HCT116 (cell line): ENCODE results near the gene STX5. TPM values are rescaled to one million over a fixed set of nuclear protein-coding genes. Genes with fewer than 3 reads are reported as not detected.

Experiments
- ATAC-seq: fragments of 200-7000 bp; cut with Tn5 transposase; 2 replicates; pipeline ENCODE4 v1.9.1; 2020; ENCODE audit warnings: mild to moderate bottlenecking, moderate library complexity
- BruUV-seq: library from RNA; stranded (reverse); fragments of 400-500 nt; replicated peaks from 2 replicates; lab custom pipeline; 2021; lab: Mats Ljungman, UMichigan
- CTCF ChIA-PET: fragments of 300-600 bp; sonication (Branson Sonifier 250); formaldehyde crosslinking; loops from one replicate; lab custom pipeline; 2021; ENCODE audit warnings: antibody characterized with exemption; lab: Charles Lee
- POLR2A ChIA-PET: fragments of 300-600, 350-600 bp; sonication (Branson Sonifier 250); formaldehyde crosslinking; loops from one replicate; lab custom pipeline; 2021; ENCODE audit warnings: antibody characterized with exemption; lab: Charles Lee
- RAD21 ChIA-PET, 2 experiments: fragments of 300-600 bp; sonication (Branson Sonifier 250); formaldehyde crosslinking; loops; one replicate each; lab custom pipeline; 2023; ENCODE audit warnings: low total read pairs in 2 of 2; ENCODE audit not compliant: uncharacterized antibody in 2 of 2, unreplicated experiment in 2 of 2, low non-redundant PET in 1 of 2; lab: Charles Lee
- DNase-seq: peaks from one replicate; pipeline ENCODE4 v3.0.0-alpha.2; 2010; ENCODE audit warnings: low read depth, low spot score
- H2AFZ ChIP-seq: fragments of 200-600 bp; shearing (Covaris generic), sonication (generic); 2 replicates; pipeline ENCODE4 v1.6.1; 2017; ENCODE audit warnings: low read depth, mixed run types, mixed read lengths, antibody characterized with exemption, low read length; ENCODE audit not compliant: poor library complexity, severe bottlenecking
- H3K27ac ChIP-seq: 2 replicates; pipeline ENCODE4 v1.5.1; 2012; ENCODE audit warnings: low read depth, low read length
- H3K27me3 ChIP-seq: fragments of 200-600 bp; sonication (generic); 2 replicates; pipeline ENCODE4 v1.6.1; 2016; ENCODE audit warnings: mixed run types, low read length, mixed read lengths; ENCODE audit not compliant: insufficient read depth
- H3K36me3 ChIP-seq, 2 experiments: fragments of 200-500 bp in 1 of 2; fragments of 200-600 bp in 1 of 2; sonication (Bioruptor generic) in 1 of 2; sonication (generic) in 1 of 2; 2 replicates each; pipeline versions ENCODE4 v1.5.1 to v1.6.1; 2014 to 2016; ENCODE audit warnings: low read length in 2 of 2, inconsistent platforms in 1 of 2, mixed read lengths in 1 of 2, mixed run types in 1 of 2; ENCODE audit not compliant: insufficient read depth in 2 of 2, control insufficient read depth in 1 of 2
- H3K4me1 ChIP-seq, 2 experiments: fragments of 200-600 bp in 1 of 2; sonication (generic) in 1 of 2; 2 replicates each; pipeline versions ENCODE4 v1.5.1 to v1.6.1; 2012 to 2017; ENCODE audit warnings: low read length in 2 of 2, inconsistent platforms in 1 of 2, mild to moderate bottlenecking in 1 of 2, mixed read lengths in 1 of 2, mixed run types in 1 of 2, moderate library complexity in 1 of 2; ENCODE audit not compliant: insufficient read depth in 2 of 2, control insufficient read depth in 1 of 2
- H3K4me2 ChIP-seq: fragments of 200-600 bp; sonication (generic); 2 replicates; pipeline ENCODE4 v1.6.1; 2017; ENCODE audit warnings: mixed run types, low read length, mixed read lengths
- H3K4me3 ChIP-seq, 2 experiments: fragments of 200-600 bp in 1 of 2; sonication (generic) in 1 of 2; replicated peaks in 1 of 2; 2 replicates each; pipeline ENCODE4 v1.5.1; 2011 to 2016; ENCODE audit warnings: low read length in 2 of 2, control low read depth in 1 of 2, low read depth in 1 of 2, mild to moderate bottlenecking in 1 of 2, mixed read lengths in 1 of 2, mixed run types in 1 of 2
- H3K79me2 ChIP-seq: fragments of 200-600 bp; sonication (generic); 2 replicates; pipeline ENCODE4 v1.6.1; 2017; ENCODE audit warnings: mild to moderate bottlenecking, mixed run types, low read length, moderate library complexity, mixed read lengths; ENCODE audit not compliant: insufficient read depth
- H3K9ac ChIP-seq: fragments of 200-600 bp; sonication (generic); 2 replicates; pipeline ENCODE4 v1.6.1; 2016; ENCODE audit warnings: low read length, mixed read lengths
- H3K9me2 ChIP-seq: fragments of 200-600 bp; sonication (generic), shearing (Covaris generic); 2 replicates; pipeline ENCODE4 v1.6.1; 2017; ENCODE audit warnings: mixed run types, mild to moderate bottlenecking, moderate library complexity; ENCODE audit not compliant: insufficient read depth
- H3K9me3 ChIP-seq, 2 experiments: fragments of 200-500 bp in 1 of 2; fragments of 200-600 bp in 1 of 2; sonication (Bioruptor generic) in 1 of 2; sonication (generic) in 1 of 2; 2 replicates each; pipeline ENCODE4 v1.6.1; 2014 to 2017; ENCODE audit warnings: low read length in 2 of 2, mixed read lengths in 2 of 2, inconsistent platforms in 1 of 2, low read depth in 1 of 2, mild to moderate bottlenecking in 1 of 2, mixed run types in 1 of 2, moderate library complexity in 1 of 2; ENCODE audit not compliant: control insufficient read depth in 1 of 2, insufficient read depth in 1 of 2
- H4K20me1 ChIP-seq: fragments of 200-600 bp; sonication (generic), shearing (Covaris generic); 2 replicates; pipeline ENCODE4 v1.6.1; 2017; ENCODE audit warnings: mixed run types, mild to moderate bottlenecking, moderate library complexity; ENCODE audit not compliant: insufficient read depth
- CEBPB ChIP-seq: IDR thresholded peaks from 2 replicates; pipeline ENCODE4 v1.6.1; 2012; ENCODE audit warnings: low read depth
- EGR1 ChIP-seq: IDR thresholded peaks from 2 replicates; pipeline ENCODE4 v1.6.1; 2012; ENCODE audit warnings: low read depth
- FOSL1 ChIP-seq: IDR thresholded peaks from 2 replicates; pipeline ENCODE4 v1.6.1; 2012; ENCODE audit warnings: low read depth
- POLR2A ChIP-seq: IDR thresholded peaks from 2 replicates; pipeline ENCODE4 v1.7.0; 2011; ENCODE audit warnings: borderline replicate concordance; ENCODE audit not compliant: insufficient read depth, insufficient read length; ENCODE audit errors: extremely low read depth
- TCF7L2 ChIP-seq: IDR thresholded peaks from 2 replicates; pipeline ENCODE4 v1.7.0; 2011; ENCODE audit warnings: borderline replicate concordance, inconsistent platforms; ENCODE audit not compliant: insufficient read depth, insufficient read length; ENCODE audit errors: extremely low read depth
- ZFX ChIP-seq: fragments of 450-650 bp; IDR thresholded peaks from 2 replicates; pipeline ENCODE4 v1.6.1; 2017
- ZNF274 ChIP-seq: fragments of 200-500 bp; sonication (Bioruptor generic); IDR thresholded peaks from 2 replicates; pipeline ENCODE4 v1.6.1; 2014; ENCODE audit warnings: mild to moderate bottlenecking, low read depth, low read length, inconsistent platforms
- intact Hi-C: fragments of 100-400 bp; cut with micrococcal nuclease; formaldehyde crosslinking; loops from 2 replicates; pipeline ENCODE4 v1.10.0; 2022
- total RNA-seq: library from RNA; stranded (reverse); gene quantifications from one replicate; pipeline ENCODE4 v1.2.1, GENCODE V29; 2021; ENCODE audit not compliant: unreplicated experiment
- TF ChIP-seq, protein P1 (sequence below): IDR thresholded peaks from 2 replicates; pipeline ENCODE4 v1.6.1; 2012; ENCODE audit warnings: low read depth
- TF ChIP-seq, protein P2 (sequence below), 3 experiments: fragments of 200-600 bp in 1 of 3; sonication (generic) in 1 of 3; IDR thresholded peaks in 2 of 3; conservative IDR thresholded peaks in 1 of 3; 2 replicates each; pipeline ENCODE4 v1.5.1; 2012 to 2017; ENCODE audit warnings: low read depth in 2 of 3, low read length in 2 of 3, antibody characterized with exemption in 1 of 3, borderline replicate concordance in 1 of 3, control low read depth in 1 of 3, mild to moderate bottlenecking in 1 of 3, mixed read lengths in 1 of 3, mixed run types in 1 of 3, moderate library complexity in 1 of 3; ENCODE audit not compliant: insufficient read depth in 1 of 3
- TF ChIP-seq, protein P3 (sequence below): IDR thresholded peaks from 2 replicates; pipeline ENCODE4 v1.6.1; 2012

STX5 gene
- total RNA-seq, 1 experiment from 2014 or later, result 29.5 TPM

DNA sequence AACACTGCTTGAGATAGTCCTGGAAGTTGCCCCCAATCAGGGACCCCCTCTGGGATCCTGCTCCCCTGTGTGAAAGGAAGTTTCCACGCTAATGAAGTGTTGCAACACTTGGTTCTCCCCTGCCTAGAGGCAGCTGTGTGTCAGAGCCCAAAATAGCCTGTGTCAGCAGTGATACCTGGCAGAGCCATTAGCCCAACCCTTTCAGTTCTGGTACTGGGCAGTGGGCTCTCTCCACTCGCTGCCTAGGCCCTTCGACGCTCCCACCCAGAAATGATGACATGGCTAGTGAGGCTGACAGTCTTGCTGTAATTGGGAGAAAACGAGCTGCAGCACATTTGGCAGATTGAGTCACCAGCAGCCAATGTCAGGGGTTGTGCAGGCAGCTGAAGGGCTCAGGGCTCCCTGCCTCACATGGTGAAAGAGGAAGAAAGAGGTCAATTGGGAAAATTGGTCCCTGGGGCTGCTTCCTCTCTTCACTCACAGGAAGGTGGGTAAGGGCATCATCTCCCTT is 25.2 kb downstream of the STX5 start:
- RAD21 ChIA-PET, result no interaction called here
- intact Hi-C loops, result no loop called here

DNA sequence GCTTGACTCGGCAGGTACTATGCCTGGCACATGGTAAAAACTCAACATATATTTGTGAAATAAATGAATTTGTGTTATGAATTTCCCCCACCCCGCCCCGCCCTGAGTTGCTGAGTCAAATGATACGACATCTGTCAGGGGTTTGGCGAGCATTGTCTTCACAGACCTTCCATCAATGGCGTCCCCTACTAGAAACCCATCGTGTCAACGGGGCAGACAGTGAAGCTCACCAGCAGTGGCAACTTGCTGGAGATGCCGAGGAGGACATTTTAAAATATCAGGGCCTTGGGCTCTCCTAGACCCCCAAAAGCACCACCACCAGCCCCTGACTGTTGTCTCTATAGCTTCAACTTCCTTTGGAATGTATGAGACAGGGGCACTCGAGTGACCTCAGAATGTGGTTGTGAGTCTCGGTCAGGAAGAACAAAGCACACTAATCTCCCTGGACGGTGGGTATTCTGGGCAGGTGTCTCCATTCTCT is 25.9 kb downstream of the STX5 start:
- Histone ChIP-seq H3K4me3 (peak overlapping the region; percentile 68 to 79), H3K4me2 (peak overlapping the region; percentile 86), H3K27ac (peak overlapping the region; percentile 85; the same call in 1 of the 2 replicates), H3K79me2 (peaks cover 37% of the 10 kb centered on the region), H2AFZ (peak overlapping the region; percentile 64), H3K27me3 (no peaks in the 10 kb centered on the region), H3K9me2 (no peaks in the 10 kb centered on the region), H3K4me1 (peaks cover 0 to 21% of the 10 kb centered on the region in 2 experiments; a peak in 3 of 4 replicates), H3K9ac (peak overlapping the region; percentile 89), H3K9me3 (no peaks in the 10 kb centered on the region), H4K20me1 (no peaks in the 10 kb centered on the region), H3K36me3 (peaks cover 18 to 20% of the 10 kb centered on the region in 2 experiments)
- ChIA-PET POLR2A (interaction anchor here (0.6 to 2.2 kb wide), 11 partner anchors 9 to 214 kb away, joined by 3 to 26 read pairs (median 5); partner anchors contain the start of genes STX5, TEX54, TMEM179B and WDR74), CTCF (interaction anchor here (0.6 kb wide), 1 partner anchor 56 kb away, joined by 3 read pairs; no protein-coding TSS in a partner anchor), RAD21 (no interaction called here)
- intact Hi-C loops, result no loop called here
- no peak for DNase-seq
- ATAC-seq, result peak; percentile 6; the same call in 1 of the 2 replicates
- BruUV-seq, result TSS peak; percentile 83
- TF ChIP-seq FOSL1, result no peak
- TF ChIP-seq, protein P1, sequence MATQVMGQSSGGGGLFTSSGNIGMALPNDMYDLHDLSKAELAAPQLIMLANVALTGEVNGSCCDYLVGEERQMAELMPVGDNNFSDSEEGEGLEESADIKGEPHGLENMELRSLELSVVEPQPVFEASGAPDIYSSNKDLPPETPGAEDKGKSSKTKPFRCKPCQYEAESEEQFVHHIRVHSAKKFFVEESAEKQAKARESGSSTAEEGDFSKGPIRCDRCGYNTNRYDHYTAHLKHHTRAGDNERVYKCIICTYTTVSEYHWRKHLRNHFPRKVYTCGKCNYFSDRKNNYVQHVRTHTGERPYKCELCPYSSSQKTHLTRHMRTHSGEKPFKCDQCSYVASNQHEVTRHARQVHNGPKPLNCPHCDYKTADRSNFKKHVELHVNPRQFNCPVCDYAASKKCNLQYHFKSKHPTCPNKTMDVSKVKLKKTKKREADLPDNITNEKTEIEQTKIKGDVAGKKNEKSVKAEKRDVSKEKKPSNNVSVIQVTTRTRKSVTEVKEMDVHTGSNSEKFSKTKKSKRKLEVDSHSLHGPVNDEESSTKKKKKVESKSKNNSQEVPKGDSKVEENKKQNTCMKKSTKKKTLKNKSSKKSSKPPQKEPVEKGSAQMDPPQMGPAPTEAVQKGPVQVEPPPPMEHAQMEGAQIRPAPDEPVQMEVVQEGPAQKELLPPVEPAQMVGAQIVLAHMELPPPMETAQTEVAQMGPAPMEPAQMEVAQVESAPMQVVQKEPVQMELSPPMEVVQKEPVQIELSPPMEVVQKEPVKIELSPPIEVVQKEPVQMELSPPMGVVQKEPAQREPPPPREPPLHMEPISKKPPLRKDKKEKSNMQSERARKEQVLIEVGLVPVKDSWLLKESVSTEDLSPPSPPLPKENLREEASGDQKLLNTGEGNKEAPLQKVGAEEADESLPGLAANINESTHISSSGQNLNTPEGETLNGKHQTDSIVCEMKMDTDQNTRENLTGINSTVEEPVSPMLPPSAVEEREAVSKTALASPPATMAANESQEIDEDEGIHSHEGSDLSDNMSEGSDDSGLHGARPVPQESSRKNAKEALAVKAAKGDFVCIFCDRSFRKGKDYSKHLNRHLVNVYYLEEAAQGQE, result no peak
- TF ChIP-seq TCF7L2, result no peak
- TF ChIP-seq, protein P2, sequence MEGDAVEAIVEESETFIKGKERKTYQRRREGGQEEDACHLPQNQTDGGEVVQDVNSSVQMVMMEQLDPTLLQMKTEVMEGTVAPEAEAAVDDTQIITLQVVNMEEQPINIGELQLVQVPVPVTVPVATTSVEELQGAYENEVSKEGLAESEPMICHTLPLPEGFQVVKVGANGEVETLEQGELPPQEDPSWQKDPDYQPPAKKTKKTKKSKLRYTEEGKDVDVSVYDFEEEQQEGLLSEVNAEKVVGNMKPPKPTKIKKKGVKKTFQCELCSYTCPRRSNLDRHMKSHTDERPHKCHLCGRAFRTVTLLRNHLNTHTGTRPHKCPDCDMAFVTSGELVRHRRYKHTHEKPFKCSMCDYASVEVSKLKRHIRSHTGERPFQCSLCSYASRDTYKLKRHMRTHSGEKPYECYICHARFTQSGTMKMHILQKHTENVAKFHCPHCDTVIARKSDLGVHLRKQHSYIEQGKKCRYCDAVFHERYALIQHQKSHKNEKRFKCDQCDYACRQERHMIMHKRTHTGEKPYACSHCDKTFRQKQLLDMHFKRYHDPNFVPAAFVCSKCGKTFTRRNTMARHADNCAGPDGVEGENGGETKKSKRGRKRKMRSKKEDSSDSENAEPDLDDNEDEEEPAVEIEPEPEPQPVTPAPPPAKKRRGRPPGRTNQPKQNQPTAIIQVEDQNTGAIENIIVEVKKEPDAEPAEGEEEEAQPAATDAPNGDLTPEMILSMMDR (IDR thresholded peaks at IDR 0.05 in 2 of 3, conservative IDR thresholded peaks at IDR 0.05 in 1 of 3; ENCODE audit: borderline replicate concordance in 1 of 3, insufficient read depth in 1 of 3, low read depth in 2 of 3, low read length in 2 of 3), result no peak
- TF ChIP-seq ZFX, result no peak
- TF ChIP-seq EGR1, result no peak
- no peak for TF ChIP-seq ZNF274
- TF ChIP-seq CEBPB, result no peak

More for the DNA sequence above, 25.2 kb downstream of the STX5 start:
- BruUV-seq, result no TSS peak
- no peak for DNase-seq
- no peak for ATAC-seq
- Histone ChIP-seq H3K9ac (no peak overlapping the region), H3K4me1 (peaks cover 0 to 21% of the 10 kb centered on the region in 2 experiments; a peak in 3 of 4 replicates), H3K9me2 (no peaks in the 10 kb centered on the region), H3K27ac (no peak overlapping the region), H3K4me3 (no peak overlapping the region), H3K4me2 (peak overlapping the region; percentile 86; the same call in 1 of the 2 replicates), H3K79me2 (peaks cover 30% of the 10 kb centered on the region), H2AFZ (no peak overlapping the region), H4K20me1 (no peaks in the 10 kb centered on the region), H3K36me3 (peaks cover 11 to 13% of the 10 kb centered on the region in 2 experiments), H3K27me3 (no peaks in the 10 kb centered on the region), H3K9me3 (no peaks in the 10 kb centered on the region)
- ChIA-PET POLR2A (interaction anchor here (1.2 to 2.2 kb wide), 9 partner anchors 8 to 53 kb away, joined by 3 to 26 read pairs (median 5); partner anchors contain the start of genes STX5, TEX54, TMEM179B and WDR74), CTCF (no interaction called here)
- no peak for TF ChIP-seq POLR2A
- TF ChIP-seq, protein P3, sequence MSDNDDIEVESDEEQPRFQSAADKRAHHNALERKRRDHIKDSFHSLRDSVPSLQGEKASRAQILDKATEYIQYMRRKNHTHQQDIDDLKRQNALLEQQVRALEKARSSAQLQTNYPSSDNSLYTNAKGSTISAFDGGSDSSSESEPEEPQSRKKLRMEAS, result no peak
- TF ChIP-seq EGR1, result no peak
